22Rv1 (cell line): ENCODE results near the gene GAPDH.

Experiments used
- ZFX ChIP-seq: fragments of 450-650 bp; IDR thresholded peaks from 2 replicates; pipeline ENCODE4 v1.6.1; 2017; ENCODE audit warnings: antibody characterized with exemption, borderline replicate concordance
- TF ChIP-seq, protein P1 (sequence below): fragments of 450-650 bp; IDR thresholded peaks from 2 replicates; pipeline ENCODE4 v1.5.1; 2017; ENCODE audit warnings: mild to moderate bottlenecking

- TF ChIP-seq, protein P1, sequence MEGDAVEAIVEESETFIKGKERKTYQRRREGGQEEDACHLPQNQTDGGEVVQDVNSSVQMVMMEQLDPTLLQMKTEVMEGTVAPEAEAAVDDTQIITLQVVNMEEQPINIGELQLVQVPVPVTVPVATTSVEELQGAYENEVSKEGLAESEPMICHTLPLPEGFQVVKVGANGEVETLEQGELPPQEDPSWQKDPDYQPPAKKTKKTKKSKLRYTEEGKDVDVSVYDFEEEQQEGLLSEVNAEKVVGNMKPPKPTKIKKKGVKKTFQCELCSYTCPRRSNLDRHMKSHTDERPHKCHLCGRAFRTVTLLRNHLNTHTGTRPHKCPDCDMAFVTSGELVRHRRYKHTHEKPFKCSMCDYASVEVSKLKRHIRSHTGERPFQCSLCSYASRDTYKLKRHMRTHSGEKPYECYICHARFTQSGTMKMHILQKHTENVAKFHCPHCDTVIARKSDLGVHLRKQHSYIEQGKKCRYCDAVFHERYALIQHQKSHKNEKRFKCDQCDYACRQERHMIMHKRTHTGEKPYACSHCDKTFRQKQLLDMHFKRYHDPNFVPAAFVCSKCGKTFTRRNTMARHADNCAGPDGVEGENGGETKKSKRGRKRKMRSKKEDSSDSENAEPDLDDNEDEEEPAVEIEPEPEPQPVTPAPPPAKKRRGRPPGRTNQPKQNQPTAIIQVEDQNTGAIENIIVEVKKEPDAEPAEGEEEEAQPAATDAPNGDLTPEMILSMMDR, result peak; percentile 98
- no peak for TF ChIP-seq ZFX
Observed at GRCh38 chr12:6563448-6564050, 29.2 kb downstream of the GAPDH start.
